HEK293 (cell line): ENCODE results near the gene NXPE4.

Source experiments
- CTCF ChIA-PET: fragments of 350-600 bp; formaldehyde crosslinking; extraction: SDS; loops from one replicate; lab custom pipeline; 2021; ENCODE audit warnings: antibody characterized with exemption; lab: Yijun Ruan, JAX
- POLR2A ChIA-PET: fragments of 300-600 bp; formaldehyde crosslinking; extraction: SDS; loops from one replicate; lab custom pipeline; 2020; ENCODE audit warnings: antibody characterized with exemption, inconsistent platforms; lab: Yijun Ruan, JAX
- H3K27ac ChIP-seq: fragments of 200-500 bp; sonication (Bioruptor generic); 2 replicates; pipeline ENCODE4 v1.5.1; 2014; ENCODE audit warnings: low read depth, low read length, control low read depth, inconsistent platforms; ENCODE audit errors: extremely low read depth
- H3K36me3 ChIP-seq, 2 experiments: fragments of 200-500 bp in 1 of 2; sonication (Bioruptor generic) in 1 of 2; 1 replicate in 1 of 2; 2 replicates in 1 of 2; pipeline ENCODE4 v1.5.1; 2014 to 2017; ENCODE audit warnings: inconsistent platforms in 2 of 2, low read length in 2 of 2; ENCODE audit not compliant: control insufficient read depth in 2 of 2, insufficient read depth in 1 of 2
- H3K4me1 ChIP-seq: fragments of 200-500 bp; sonication (Bioruptor generic); 2 replicates; pipeline ENCODE4 v1.5.1; 2014; ENCODE audit warnings: mild to moderate bottlenecking, low read length, inconsistent platforms; ENCODE audit not compliant: control insufficient read depth, insufficient read depth
- H3K4me3 ChIP-seq: 2 replicates; pipeline ENCODE4 v1.5.1; 2011; ENCODE audit warnings: low read depth, mild to moderate bottlenecking, control low read depth, low read length, moderate library complexity
- H3K9me3 ChIP-seq: fragments of 200-500 bp; sonication (Bioruptor generic); 2 replicates; pipeline ENCODE4 v1.5.1; 2014; ENCODE audit warnings: low read depth, low read length, inconsistent platforms; ENCODE audit not compliant: control insufficient read depth, insufficient read depth
- IKZF3 ChIP-seq: fragments of 450-650 bp; IDR thresholded peaks from 2 replicates; pipeline ENCODE4 v1.5.0; 2018; ENCODE audit warnings: missing biosample characterization, mild to moderate bottlenecking, missing genetic modification characterization, moderate library complexity
- SCRT2 ChIP-seq: fragments of 450-650 bp; formaldehyde crosslinking; IDR thresholded peaks from 2 replicates; pipeline ENCODE4 v1.5.1; 2016; ENCODE audit warnings: missing biosample characterization, missing genetic modification characterization
- SETDB1 ChIP-seq: IDR thresholded peaks from one replicate; pipeline ENCODE4 v1.6.1; 2017; ENCODE audit warnings: mild to moderate bottlenecking, low read length, moderate library complexity, mixed read lengths; ENCODE audit not compliant: insufficient read length
- SP2 ChIP-seq: fragments of 450-650 bp; formaldehyde crosslinking; IDR thresholded peaks from 2 replicates; pipeline ENCODE4 v1.5.1; 2016; ENCODE audit warnings: missing biosample characterization, missing genetic modification characterization
- TRIM28 ChIP-seq: IDR thresholded peaks from 2 replicates; pipeline ENCODE4 v1.6.1; 2011; ENCODE audit warnings: low read length, control low read depth, borderline replicate concordance
- ZFP3 ChIP-seq: fragments of 450-650 bp; formaldehyde crosslinking; IDR thresholded peaks from 2 replicates; pipeline ENCODE4 v1.5.1; 2016; ENCODE audit warnings: low read depth, missing biosample characterization, missing genetic modification characterization
- ZFP69B ChIP-seq: fragments of 450-650 bp; formaldehyde crosslinking; IDR thresholded peaks from 2 replicates; pipeline ENCODE4 v1.5.1; 2016; ENCODE audit warnings: missing biosample characterization, missing genetic modification characterization
- ZNF112 ChIP-seq: fragments of 450-650 bp; formaldehyde crosslinking; IDR thresholded peaks from 2 replicates; pipeline ENCODE4 v1.5.0; 2017; ENCODE audit warnings: missing biosample characterization, missing genetic modification characterization
- ZNF146 ChIP-seq: fragments of 450-650 bp; formaldehyde crosslinking; IDR thresholded peaks from 2 replicates; pipeline ENCODE4 v1.5.1; 2016; ENCODE audit warnings: missing biosample characterization, missing genetic modification characterization
- ZNF169 ChIP-seq: fragments of 450-650 bp; formaldehyde crosslinking; IDR thresholded peaks from 2 replicates; pipeline ENCODE4 v1.5.1; 2016; ENCODE audit warnings: missing biosample characterization, missing genetic modification characterization
- ZNF184 ChIP-seq: fragments of 450-650 bp; IDR thresholded peaks from 2 replicates; pipeline ENCODE4 v1.5.1; 2018; ENCODE audit warnings: missing biosample characterization, mild to moderate bottlenecking, missing genetic modification characterization
- ZNF223 ChIP-seq: fragments of 450-650 bp; formaldehyde crosslinking; IDR thresholded peaks from 2 replicates; pipeline ENCODE4 v1.5.1; 2016; ENCODE audit warnings: missing biosample characterization, missing genetic modification characterization
- ZNF292 ChIP-seq: fragments of 450-650 bp; formaldehyde crosslinking; IDR thresholded peaks from 2 replicates; pipeline ENCODE4 v1.5.1; 2016; ENCODE audit warnings: low read depth, missing biosample characterization, missing genetic modification characterization, borderline replicate concordance
- ZNF335 ChIP-seq: fragments of 450-650 bp; formaldehyde crosslinking; conservative IDR thresholded peaks from 2 replicates; pipeline ENCODE4 v1.5.1; 2016; ENCODE audit warnings: missing biosample characterization, missing genetic modification characterization
- ZNF366 ChIP-seq: fragments of 450-650 bp; formaldehyde crosslinking; conservative IDR thresholded peaks from 2 replicates; pipeline ENCODE4 v1.5.1; 2016; ENCODE audit warnings: missing biosample characterization, missing genetic modification characterization
- ZNF423 ChIP-seq: fragments of 450-650 bp; formaldehyde crosslinking; IDR thresholded peaks from 2 replicates; pipeline ENCODE4 v1.5.1; 2016; ENCODE audit warnings: missing biosample characterization, missing genetic modification characterization
- ZNF426 ChIP-seq: fragments of 450-650 bp; formaldehyde crosslinking; IDR thresholded peaks from 2 replicates; pipeline ENCODE4 v1.5.1; 2017; ENCODE audit warnings: missing biosample characterization, missing genetic modification characterization, mild to moderate bottlenecking, inconsistent platforms, moderate library complexity
- ZNF433 ChIP-seq: fragments of 450-650 bp; formaldehyde crosslinking; IDR thresholded peaks from 2 replicates; pipeline ENCODE4 v1.5.1; 2016; ENCODE audit warnings: missing biosample characterization, missing genetic modification characterization, low read depth
- ZNF558 ChIP-seq: fragments of 450-650 bp; formaldehyde crosslinking; IDR thresholded peaks from 2 replicates; pipeline ENCODE4 v1.5.1; 2016; ENCODE audit warnings: missing biosample characterization, missing genetic modification characterization
- ZNF560 ChIP-seq: fragments of 450-650 bp; formaldehyde crosslinking; IDR thresholded peaks from 2 replicates; pipeline ENCODE4 v1.5.1; 2017; ENCODE audit warnings: missing biosample characterization, missing genetic modification characterization, borderline replicate concordance
- ZNF585B ChIP-seq: fragments of 450-650 bp; formaldehyde crosslinking; IDR thresholded peaks from 2 replicates; pipeline ENCODE4 v1.5.1; 2016; ENCODE audit warnings: missing biosample characterization, missing genetic modification characterization
- ZNF600 ChIP-seq: fragments of 450-650 bp; formaldehyde crosslinking; IDR thresholded peaks from 2 replicates; pipeline ENCODE4 v1.5.1; 2016; ENCODE audit warnings: missing biosample characterization, missing genetic modification characterization
- ZNF621 ChIP-seq: fragments of 450-650 bp; formaldehyde crosslinking; IDR thresholded peaks from 2 replicates; pipeline ENCODE4 v1.5.1; 2017; ENCODE audit warnings: missing biosample characterization, missing genetic modification characterization
- ZNF626 ChIP-seq: fragments of 450-650 bp; sonication (Bioruptor Pico); formaldehyde crosslinking; IDR thresholded peaks from 2 replicates; pipeline ENCODE4 v1.5.1; 2018; ENCODE audit warnings: missing biosample characterization, missing genetic modification characterization, inconsistent platforms
- ZNF670 ChIP-seq: fragments of 450-650 bp; formaldehyde crosslinking; IDR thresholded peaks from 2 replicates; pipeline ENCODE4 v1.5.1; 2016; ENCODE audit warnings: missing biosample characterization, missing genetic modification characterization, low read depth
- TF ChIP-seq, protein P1 (sequence below): fragments of 450-650 bp; formaldehyde crosslinking; IDR thresholded peaks from 2 replicates; pipeline ENCODE4 v1.5.1; 2016; ENCODE audit warnings: missing biosample characterization, missing genetic modification characterization, low read depth

NXPE4 gene

GRCh38 chr11:114551060-114551459 is 44.5 kb downstream of the NXPE4 start (continued):
- no peak for TF ChIP-seq ZNF621 (tag by site-specific recombination)
- TF ChIP-seq TRIM28, result no peak
- no peak for TF ChIP-seq ZNF558

GRCh38 chr11:114525682-114526081 is 69.9 kb downstream of the NXPE4 start:
- Histone ChIP-seq H3K4me3 (no peak overlapping the region), H3K36me3 (no peaks in the 10 kb centered on the region), H3K4me1 (no peaks in the 10 kb centered on the region), H3K27ac (no peak overlapping the region), H3K9me3 (no peaks in the 10 kb centered on the region)
- POLR2A ChIA-PET, result no interaction called here
- no peak for TF ChIP-seq ZNF600 (tag by site-specific recombination)
- TF ChIP-seq ZNF626 (tag by site-specific recombination), result 0 out of 2 replicates have a peak, but pooled peaks have one; percentile 58
- TF ChIP-seq SETDB1, result peak; percentile 97
- TF ChIP-seq TRIM28, result peak; percentile 89; the same call in 1 of the 2 replicates
- CTCF ChIA-PET, result no interaction called here

DNA sequence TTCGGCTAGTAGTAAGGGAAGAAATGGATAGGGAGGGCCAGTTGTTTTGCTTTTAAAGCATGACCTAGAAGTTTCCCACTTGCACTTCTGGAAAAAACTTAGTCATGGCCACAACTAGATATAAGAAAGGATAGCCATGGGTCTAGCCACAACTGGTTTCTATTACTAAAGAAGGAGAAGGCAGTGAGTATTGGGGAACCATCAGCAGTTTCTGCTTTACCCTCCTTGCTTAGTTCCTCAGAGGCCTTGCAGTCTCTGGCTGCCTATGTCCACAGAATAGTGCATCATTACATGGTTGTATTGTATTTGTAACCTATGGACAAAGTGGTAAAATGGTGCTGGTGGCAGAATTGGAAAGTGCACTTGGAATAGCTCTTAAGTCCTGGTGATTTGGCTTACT is 71.5 kb downstream of the NXPE4 start:
- TF ChIP-seq ZNF423 (tag by site-specific recombination) (no peak), ZNF184 (tag by site-specific recombination) (no peak), ZNF335 (tag by site-specific recombination) (no peak), ZFP3 (tag by site-specific recombination) (no peak), SCRT2 (no peak), IKZF3 (tag by site-specific recombination) (no peak), ZNF146 (tag by site-specific recombination) (no peak), ZNF223 (tag by site-specific recombination) (no peak), ZNF112 (tag by site-specific recombination) (no peak), ZNF426 (tag by site-specific recombination) (no peak), ZNF366 (no peak), ZNF560 (no peak), ZNF585B (tag by site-specific recombination) (no peak), SP2 (tag by site-specific recombination) (no peak), ZNF433 (tag by site-specific recombination) (no peak), ZNF169 (tag by site-specific recombination) (no peak), ZNF670 (tag by site-specific recombination) (no peak), ZNF292 (tag by site-specific recombination) (no peak), ZFP69B (no peak)
- TF ChIP-seq, protein P1, sequence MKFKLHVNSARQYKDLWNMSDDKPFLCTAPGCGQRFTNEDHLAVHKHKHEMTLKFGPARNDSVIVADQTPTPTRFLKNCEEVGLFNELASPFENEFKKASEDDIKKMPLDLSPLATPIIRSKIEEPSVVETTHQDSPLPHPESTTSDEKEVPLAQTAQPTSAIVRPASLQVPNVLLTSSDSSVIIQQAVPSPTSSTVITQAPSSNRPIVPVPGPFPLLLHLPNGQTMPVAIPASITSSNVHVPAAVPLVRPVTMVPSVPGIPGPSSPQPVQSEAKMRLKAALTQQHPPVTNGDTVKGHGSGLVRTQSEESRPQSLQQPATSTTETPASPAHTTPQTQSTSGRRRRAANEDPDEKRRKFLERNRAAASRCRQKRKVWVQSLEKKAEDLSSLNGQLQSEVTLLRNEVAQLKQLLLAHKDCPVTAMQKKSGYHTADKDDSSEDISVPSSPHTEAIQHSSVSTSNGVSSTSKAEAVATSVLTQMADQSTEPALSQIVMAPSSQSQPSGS, result no peak
- H3K4me3 ChIP-seq, result no peak overlapping the region
- H3K9me3 ChIP-seq, result no peaks in the 10 kb centered on the region
- POLR2A ChIA-PET, result no interaction called here
- CTCF ChIA-PET, result no interaction called here
- H3K4me1 ChIP-seq, result no peaks in the 10 kb centered on the region
- no peak overlapping the region for H3K27ac ChIP-seq
- H3K36me3 ChIP-seq, result no peaks in the 10 kb centered on the region
